Stimulated activated CD8-positive, alpha-beta memory T cell treated with anti-CD3 and anti-CD28 coated beads, Interleukin-4, amount 100 ng/mL, for 4 hours (primary cell): Measurements from ENCODE around the gene PRDM16.
"Not testable (repeated sequence)": the region's sequence is repeated elsewhere in the genome, so short reads cannot be mapped to it uniquely, and the experiment has no call there.

Source experiments
- DNase-seq, 2 donors: peaks; one replicate each; pipeline ENCODE4 v3.0.0-alpha.2; 2020; ENCODE audit warnings: low read depth in 2 of 2, low spot score in 1 of 2

Gene PRDM16

DNA sequence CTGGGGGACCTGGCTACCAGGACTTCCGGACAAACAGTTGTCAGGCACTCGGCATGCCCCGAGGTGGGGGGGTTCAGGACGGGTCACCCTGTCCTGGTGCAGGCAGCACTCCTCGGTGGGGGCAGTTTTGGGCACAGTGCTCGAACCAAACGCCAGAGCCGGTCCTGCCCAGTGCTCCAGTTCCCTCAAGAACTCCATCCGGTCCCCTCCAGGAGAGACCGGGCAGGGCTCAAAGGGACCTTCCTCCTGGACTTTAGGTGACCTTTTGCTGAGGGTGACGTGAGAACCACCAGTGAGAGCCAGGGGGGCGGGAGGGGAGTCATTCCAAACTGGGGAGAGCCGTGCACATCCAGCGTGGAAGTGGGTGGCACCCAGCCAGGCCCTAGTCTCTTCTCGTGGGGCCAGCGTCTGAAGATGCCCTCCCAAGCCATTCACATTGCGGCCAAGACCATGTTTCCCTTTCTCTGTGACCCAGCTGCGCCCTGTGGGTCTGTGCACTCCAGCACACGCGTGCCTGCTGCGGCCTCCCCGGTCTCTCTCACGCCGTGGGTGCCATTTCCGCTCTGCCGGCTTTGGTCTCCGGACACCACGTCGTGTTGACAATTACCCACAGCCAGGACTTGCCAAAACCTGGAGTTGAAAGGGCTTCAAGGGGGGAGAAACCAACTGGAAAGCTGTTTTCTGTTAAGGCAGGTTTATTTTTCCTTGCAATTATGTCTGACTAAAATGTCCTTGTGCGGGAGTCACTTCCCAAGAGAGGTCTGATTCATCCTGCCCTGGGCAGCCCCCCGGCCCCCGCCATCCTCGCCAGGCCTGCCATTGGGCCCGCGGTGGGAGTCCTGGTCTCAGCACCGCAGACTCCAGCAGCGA is 206.7 kb downstream of the PRDM16 start:
- no peak for DNase-seq

DNA sequence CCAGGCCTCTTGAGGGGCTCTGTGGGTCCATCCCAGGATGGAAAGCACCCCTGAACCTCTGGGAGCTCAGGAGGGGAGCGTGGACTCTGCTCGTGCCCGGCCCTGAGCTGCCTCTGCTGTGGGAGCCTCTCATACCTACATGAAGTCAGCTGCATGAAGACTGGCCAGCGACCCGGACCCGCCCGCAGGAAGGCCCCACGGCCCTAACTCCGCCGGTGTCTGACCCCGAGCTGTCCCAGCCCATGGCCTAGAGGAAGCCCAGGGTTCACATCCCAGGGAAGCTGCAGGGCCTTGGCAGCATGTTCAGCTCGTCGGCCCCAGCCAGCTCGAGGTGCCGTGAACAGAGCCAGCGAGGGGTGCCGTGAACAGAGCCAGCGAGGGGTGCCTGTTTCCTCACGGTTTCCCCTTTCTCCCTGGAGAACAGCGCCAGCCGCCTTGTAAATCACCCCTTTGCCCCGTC is 207.4 kb downstream of the PRDM16 start:
- DNase-seq: no peak

DNA sequence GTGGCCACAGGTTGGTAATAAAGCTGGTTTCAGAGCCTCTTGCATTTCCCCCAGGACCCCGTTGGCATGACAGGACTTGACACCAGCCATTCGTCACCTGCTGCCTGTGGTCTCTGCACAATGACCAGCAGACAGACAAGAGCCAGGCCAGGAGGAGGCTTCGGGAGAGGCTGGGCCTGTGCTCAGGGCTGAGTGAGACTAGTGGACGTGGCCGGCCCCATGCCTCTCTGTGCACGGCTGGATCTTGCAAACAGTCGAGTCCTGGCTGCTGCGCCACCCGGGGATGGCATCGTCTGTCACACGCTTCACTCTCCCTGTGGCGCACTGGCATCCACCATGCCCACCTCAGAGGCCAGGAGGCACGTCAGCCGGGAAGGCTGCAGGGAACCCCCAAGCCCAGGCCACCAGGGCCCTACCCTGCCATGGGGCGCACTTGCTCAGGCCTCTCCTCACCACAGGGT is 208.0 kb downstream of the PRDM16 start:
- no peak for DNase-seq

DNA sequence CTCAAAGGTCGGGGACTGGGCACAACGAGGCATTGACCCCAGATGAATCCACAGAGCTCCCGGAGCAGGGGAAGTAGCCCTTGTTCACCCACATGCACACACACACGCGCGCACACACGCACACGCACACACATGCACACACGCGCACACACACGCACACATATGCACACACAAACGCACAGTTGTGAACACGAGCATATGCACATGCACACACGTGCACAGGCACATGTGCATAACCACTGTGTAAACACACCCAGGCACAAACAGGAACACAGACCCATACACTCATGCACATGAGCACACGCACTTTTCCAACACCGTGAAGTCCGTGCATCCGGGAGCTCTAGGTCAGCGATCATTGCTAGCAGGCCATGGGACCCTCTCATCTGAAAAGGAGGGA is 208.6 kb downstream of the PRDM16 start:
- no peak for DNase-seq

DNA sequence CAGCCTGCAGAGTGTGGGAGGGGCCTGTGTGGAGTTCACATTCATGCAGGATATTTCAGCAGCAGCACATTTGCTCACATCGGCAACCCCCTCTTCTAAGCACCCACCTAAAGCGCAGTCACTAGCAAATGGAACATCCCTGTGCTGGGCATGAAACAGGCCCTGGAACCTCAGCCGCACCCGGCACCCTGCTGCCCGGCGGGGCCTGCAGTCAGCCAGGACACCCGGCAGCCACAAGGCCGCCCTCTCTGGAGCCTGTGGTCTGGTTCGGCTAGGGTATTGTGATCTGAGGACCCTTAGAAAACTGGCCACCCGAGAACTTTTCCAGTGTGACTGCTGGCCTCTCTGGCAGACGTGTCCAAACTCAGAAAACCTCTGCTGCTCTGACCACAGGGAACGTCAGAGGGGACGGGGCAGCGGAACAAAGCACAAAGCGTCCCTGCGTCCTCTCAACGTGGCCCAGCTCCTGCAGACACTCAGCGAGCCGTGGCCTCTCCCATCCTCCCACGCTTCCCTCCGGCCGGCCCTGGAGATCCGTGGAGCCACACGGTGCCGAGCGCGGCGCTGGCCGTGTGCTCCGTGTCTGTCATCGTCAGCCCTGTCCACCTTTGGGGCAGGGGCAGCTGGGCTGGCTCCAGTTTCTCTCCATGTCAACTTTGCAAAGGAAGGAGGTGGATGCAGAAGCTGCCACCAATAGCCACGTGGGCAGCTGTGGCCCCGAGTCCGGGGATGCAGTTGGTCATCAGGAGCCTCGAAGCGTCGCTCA is 209.6 kb downstream of the PRDM16 start:
- no peak for DNase-seq

DNA sequence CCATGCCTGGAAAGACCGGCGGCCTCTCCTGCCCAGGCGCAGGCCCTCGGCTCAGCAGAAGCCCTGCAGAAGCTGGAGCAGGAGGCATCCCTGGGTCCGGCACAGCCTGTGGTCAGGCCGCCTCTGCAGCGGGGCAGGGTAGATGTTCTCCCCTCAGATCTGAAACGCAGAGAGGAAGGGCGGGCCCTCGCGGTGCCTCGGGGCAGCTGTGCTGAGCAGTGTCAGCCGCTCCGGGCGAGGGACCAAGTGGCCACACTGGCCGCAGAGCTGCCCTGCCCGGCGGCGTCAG is 210.1 kb downstream of the PRDM16 start:
- no peak for DNase-seq

DNA sequence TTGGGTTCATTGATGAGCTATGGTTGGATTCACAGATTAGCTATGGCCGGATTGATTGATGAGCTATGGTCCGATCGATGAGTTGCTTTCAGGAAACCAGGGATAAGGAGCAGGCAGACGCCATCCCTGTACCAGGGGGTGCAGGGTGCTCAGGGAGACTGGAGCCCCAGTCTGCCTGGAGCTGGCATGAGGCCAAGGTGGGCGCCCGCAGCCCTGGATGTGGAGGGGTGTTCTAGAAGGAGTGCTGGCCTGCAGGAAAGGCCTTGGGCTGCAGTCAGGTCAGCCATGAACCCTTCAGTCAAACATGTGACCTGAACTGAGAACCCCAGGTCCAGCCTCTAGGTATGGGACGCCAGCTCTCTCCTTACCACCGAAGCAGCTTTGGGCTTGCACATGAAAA is 212.7 kb downstream of the PRDM16 start:
- no peak for DNase-seq

DNA sequence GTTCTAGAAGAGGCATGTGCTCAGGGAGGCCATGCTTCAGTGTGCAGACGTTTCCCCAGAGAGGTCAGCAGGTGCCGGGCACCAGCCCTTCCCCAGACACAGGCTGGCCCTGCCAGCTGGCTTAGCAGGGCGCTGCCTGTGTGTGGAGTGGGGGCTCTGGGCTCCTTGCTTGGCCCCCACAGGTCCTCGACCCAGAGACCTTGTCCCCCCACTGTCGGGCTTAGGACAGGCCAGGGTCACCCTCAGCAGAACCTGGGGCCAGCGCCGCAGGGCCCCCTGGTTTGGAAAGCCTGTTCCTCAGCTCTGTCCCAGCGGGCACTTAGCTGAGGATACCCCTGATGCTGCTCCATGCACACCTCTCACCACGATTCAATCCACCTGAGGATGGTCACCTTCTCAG is 213.2 kb downstream of the PRDM16 start:
- no peak for DNase-seq

DNA sequence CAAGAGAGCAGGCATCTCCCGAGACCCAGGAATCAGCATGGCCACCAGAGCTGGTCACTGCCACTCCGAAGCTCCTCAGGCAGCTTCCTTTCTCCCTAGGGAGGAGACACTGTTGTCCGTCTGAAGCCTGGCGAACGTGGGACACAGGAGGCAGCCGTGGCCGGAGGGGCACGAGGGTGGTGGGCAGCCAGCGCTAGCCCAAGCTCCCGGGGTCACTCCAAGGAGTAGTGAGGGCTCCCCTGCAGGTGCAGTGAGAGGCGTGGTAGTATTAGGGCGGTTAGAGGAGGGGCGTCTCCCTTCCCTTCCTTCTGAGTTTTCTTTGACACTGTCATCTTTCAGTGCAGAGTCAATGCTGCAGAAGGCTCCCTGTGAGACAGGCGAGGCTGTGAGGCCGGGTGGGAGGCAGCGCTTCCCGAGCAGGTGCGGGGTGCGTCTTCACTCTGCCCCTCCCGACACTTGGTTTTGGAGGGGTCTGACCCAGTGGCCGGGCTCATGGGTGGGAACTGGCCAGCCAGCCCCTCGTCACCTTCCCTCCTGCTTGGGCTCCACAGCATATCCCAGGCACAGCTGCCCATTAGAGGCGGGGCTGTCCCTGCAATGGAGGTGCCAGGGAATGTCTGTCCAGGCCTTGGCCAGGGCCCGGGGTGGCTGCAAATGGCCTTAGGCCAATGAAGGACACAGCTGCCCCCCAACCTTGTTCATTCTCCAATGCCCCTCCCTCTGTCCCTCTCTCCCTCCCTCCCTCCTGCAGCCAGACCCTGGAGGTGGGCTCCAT is 213.8 kb downstream of the PRDM16 start:
- DNase-seq: no peak

DNA sequence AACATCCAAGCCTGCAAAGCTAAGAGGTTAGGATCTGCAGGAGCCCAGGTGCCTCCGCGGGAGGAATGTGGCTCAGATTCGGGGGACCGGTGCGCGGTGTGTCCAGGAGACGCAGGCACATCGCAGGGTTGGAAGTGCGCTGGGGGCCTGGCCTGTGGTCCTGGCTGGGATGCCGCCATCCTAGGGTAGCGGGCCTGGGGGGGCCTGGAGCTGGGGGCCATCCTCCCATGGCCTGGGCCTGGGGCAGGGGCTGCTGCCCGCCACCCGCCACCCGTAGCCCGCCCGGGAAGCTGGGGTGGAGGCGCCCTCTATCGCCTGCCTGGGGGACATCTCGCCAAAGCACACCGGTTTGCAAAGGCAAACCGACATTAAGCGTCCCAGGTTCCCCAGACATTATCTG is 214.8 kb downstream of the PRDM16 start:
- no peak for DNase-seq

DNA sequence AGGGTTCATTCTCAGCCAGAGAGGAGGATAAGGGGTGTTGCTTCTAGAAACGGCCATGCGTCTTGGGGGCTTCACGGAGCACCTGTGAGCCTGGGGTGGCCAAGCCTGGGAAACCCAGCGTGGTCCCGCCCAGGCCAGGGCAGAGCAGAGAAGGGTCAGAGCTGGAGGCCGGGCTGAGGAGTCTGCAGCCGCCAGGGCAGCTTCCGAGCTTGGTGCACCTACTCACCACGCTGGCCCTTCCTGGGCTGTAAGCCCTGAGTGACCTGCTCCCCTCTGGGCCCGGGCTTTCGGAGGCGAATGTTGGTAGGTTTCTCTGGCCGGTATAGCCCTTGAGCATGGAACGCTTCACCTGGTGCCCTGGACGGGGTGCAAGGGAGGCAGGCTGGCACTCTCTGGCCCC is 215.7 kb downstream of the PRDM16 start:
- DNase-seq: no peak

DNA sequence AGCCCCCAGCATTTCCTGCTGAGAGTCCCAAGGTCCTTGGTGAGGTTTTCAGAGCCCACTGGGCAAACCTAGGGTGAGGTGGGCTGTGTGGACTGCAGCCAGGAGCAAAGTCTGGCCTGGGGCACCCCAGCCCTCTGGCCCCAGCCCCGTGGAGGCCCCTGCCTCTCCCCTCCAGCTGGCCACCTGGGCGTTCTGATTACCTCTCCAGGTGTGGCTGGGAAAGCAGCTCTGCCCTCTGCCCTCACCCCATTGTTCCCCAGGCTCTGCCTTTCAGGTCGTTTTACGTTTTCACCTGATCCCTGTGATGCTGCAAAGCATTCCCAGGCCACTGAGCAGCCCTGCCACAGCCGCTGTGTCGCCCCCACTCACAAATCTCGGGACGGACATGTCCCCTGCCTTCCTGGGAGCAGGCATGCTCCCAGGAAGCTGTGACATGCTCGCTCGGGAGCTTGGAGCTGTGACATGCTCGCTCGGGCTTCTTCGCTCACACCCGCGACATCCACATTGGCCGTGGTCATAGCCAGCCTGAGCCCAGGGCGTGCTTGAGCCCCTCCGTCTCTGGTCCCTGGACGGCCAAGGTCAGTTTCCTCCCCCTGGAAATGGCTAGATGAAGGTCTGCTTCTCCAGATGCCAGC is 216.2 kb downstream of the PRDM16 start:
- no peak for DNase-seq

DNA sequence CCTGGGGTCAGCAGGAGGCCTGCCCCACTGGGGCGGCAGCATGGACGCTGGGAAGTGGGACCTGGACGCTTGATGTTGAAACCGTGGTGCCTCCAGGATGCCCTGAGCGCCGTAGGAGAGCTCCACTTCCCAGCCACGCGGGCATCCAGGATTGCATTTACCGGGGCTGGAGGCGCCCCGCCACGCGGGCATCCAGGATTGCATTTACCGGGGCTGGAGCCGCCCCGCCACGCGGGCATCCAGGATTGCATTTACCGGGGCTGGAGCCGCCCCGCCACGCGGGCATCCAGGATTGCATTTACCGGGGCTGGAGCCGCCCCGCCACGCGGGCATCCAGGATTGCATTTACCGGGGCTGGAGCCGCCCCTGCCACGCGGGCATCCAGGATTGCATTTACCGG is 218.1 kb downstream of the PRDM16 start:
- not testable (repeated sequence) for DNase-seq

DNA sequence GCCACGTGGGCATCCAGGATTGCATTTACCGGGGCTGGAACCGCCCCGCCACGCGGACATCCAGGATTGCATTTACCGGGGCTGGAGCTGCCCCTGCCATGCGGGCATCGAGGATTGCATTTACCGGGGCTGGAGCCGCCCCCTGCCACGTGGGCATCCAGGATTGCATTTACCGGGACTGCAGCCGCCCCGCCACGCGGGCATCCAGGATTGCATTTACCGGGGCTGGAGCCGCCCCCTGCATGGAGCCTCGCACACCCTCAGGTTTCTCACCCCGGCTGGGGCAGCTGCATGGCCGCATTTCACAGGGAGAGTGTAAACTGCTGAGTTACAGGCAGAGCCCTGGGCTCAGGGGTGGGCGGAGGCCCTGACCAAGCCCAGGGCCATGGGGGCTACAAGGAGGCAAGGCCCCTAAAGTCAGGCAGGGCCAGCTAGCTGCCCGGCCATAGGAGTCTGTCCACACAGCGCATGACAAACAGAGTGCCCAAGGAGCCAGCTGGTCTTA is 218.7 kb downstream of the PRDM16 start:
- DNase-seq: no peak

DNA sequence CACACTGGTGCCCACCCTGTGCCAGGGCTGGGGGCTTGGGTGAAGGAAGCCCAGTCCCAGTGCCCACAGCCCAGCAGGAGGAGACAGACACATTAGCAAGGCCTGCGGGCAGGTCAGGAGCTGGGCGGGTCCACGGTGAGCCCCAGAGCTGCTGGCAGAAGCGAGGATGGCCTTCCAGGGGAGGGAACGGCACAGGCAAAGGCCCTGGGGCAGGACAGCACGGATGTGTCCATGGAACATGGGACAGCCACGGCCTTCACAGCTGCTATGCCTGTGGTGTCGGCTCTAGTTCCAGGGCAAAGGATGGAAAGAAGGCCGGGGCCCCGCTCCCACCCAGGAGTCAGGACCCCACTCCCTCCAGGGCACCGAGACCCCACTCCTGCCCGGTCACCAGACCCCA is 220.5 kb downstream of the PRDM16 start:
- DNase-seq: no peak

DNA sequence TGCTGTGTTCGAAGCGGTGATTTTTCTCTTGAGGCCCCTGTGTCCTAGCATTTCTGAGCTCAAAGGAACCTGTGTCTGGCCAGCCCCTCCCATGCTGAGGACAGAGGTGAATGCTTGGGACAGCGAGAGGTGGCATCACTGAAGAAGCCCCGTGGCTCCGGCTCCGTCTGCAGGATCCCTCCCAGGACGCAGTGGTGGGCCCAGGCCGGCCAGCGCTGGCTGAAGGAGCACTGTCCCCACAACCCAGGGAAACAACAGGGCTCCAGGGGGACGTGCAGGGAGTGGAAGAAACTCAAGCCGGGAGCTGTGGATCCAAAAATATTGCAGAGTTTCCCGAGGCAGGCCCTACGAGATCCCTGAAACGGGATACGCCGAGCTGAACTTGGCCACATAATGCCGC is 221.4 kb downstream of the PRDM16 start:
- DNase-seq: no peak

DNA sequence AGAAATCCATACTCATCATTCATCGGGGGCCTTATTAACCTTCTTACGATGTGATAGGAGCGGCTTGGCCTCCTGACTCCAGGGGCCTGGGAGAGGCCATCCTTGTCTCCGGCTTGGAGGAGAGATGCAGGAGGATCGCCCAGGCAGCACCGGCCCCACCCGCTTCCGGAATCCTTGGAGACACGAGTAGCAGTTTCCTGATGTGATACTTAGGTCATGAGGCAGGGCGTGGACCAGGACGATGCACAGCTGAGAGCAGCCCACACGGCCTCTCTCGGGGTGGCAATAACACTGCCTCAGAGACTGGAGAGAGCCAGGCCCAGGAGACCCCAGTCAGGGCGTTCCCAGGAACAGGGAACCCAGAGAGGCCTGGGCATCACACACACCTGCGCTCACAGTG is 221.9 kb downstream of the PRDM16 start:
- DNase-seq: no peak

DNA sequence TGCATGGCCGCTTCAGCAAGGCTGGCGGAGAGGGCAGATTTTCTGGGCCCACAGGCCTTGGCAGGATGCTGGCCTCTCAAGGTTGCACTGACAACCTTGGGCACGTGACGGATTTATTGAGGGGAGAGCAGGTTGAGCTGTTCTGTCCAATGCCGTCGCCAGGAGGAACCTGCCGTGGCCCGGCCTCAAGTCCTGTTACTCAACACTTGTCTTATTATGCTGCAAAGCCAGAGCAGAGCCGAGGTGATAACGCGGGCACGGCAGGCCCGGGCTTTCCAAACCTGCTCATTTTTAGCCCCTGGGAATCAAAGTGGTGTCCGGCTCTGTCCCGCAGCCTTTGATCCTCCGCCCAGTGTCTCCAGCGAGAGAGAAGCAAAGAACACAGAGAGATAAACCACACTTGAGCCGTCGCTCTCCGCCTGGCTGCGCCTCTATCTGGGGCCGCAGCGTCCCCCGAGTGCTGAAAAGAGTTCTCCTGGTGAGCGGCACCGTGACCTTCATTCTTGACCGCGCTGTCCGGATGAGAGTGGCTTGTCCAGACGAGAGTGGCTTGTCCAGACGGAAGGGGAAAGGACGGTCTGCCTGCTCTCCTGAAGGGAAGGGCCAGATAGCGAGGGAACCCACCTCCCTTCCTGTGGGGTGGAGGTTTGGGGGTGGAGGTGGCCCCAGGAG is 223.2 kb downstream of the PRDM16 start:
- no peak for DNase-seq

DNA sequence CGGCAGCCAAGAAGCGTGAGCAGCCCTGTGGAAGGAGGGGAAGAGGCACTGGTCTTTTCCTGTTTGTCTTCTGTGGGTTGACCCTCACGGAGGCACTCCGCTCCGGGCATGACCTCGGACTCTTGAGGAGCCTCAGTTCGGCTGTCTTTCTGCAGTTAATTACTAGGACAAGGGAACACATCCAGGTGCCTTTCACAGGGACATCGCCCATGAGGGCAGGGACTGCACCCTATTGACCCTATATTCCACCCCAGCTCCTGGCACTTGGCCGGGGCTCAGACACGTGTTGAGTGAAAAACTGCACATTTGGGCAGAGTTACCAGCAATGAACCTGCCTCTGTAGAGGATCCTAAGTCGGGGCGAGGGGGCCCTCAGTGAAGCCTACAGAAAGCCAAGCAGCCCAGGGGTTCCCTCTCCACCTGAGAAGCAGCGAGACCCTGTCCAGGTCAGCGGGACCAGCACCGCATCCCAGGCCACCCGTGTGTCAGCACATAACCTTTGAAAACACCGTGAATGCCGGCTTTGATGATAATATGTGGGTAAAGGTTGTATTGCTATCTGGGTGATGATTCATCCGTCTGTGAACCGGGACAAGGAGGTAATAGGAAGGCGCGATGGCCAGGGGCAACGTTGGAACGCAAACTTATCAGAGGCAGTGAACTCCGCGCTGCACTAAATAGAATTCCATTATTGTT is 224.0 kb downstream of the PRDM16 start:
- DNase-seq: no peak

DNA sequence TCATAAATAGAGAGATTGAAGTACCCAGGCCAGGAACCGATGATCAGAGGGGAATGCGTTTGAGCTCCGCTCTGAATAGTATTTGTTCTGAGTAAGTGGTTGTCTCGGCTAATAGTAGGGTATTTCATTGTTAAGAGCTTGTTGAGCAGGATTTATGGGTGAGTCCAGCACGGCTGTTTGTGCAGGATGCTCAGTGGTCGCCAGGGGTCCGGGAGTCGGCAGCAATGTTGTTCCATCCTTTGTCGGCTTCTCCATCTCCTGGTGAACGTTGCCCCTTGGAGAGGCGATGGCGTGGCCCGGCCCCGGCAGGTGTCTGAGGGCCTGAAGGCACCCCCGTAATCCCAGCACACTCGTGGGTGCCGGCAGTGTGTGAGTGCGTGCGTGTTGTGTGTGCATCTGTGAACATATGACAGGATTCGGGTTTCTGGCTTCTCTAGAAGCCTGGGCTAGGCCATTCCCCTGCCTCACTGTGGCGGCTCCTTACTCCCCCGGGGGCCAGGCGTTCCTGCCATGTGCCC is 224.6 kb downstream of the PRDM16 start:
- no peak for DNase-seq
